HEK293 (cell line): ENCODE measurements around the gene R3HDM1.

ENCODE experiments used
- CTCF ChIA-PET: fragments of 350-600 bp; formaldehyde crosslinking; extraction: SDS; loops from one replicate; lab custom pipeline; 2021; ENCODE audit warnings: antibody characterized with exemption; lab: Yijun Ruan, JAX
- POLR2A ChIA-PET: fragments of 300-600 bp; formaldehyde crosslinking; extraction: SDS; loops from one replicate; lab custom pipeline; 2020; ENCODE audit warnings: antibody characterized with exemption, inconsistent platforms; lab: Yijun Ruan, JAX
- H3K27ac ChIP-seq: fragments of 200-500 bp; sonication (Bioruptor generic); 2 replicates; pipeline ENCODE4 v1.5.1; 2014; ENCODE audit warnings: low read depth, low read length, control low read depth, inconsistent platforms; ENCODE audit errors: extremely low read depth
- H3K36me3 ChIP-seq, 2 experiments: fragments of 200-500 bp in 1 of 2; sonication (Bioruptor generic) in 1 of 2; 1 replicate in 1 of 2; 2 replicates in 1 of 2; pipeline ENCODE4 v1.5.1; 2014 to 2017; ENCODE audit warnings: inconsistent platforms in 2 of 2, low read length in 2 of 2; ENCODE audit not compliant: control insufficient read depth in 2 of 2, insufficient read depth in 1 of 2
- H3K4me1 ChIP-seq: fragments of 200-500 bp; sonication (Bioruptor generic); 2 replicates; pipeline ENCODE4 v1.5.1; 2014; ENCODE audit warnings: mild to moderate bottlenecking, low read length, inconsistent platforms; ENCODE audit not compliant: control insufficient read depth, insufficient read depth
- H3K4me3 ChIP-seq: 2 replicates; pipeline ENCODE4 v1.5.1; 2011; ENCODE audit warnings: low read depth, mild to moderate bottlenecking, control low read depth, low read length, moderate library complexity
- H3K9me3 ChIP-seq: fragments of 200-500 bp; sonication (Bioruptor generic); 2 replicates; pipeline ENCODE4 v1.5.1; 2014; ENCODE audit warnings: low read depth, low read length, inconsistent platforms; ENCODE audit not compliant: control insufficient read depth, insufficient read depth
- EGR2 ChIP-seq: fragments of 450-650 bp; formaldehyde crosslinking; IDR thresholded peaks from 2 replicates; pipeline ENCODE4 v1.5.1; 2016; ENCODE audit warnings: low read depth, missing biosample characterization, missing genetic modification characterization
- GFI1B ChIP-seq: fragments of 450-650 bp; formaldehyde crosslinking; IDR thresholded peaks from 2 replicates; pipeline ENCODE4 v1.5.1; 2016; ENCODE audit warnings: missing biosample characterization, missing genetic modification characterization
- KLF16 ChIP-seq: fragments of 450-650 bp; formaldehyde crosslinking; IDR thresholded peaks from 2 replicates; pipeline ENCODE4 v1.5.1; 2017; ENCODE audit warnings: missing biosample characterization, missing genetic modification characterization
- MEIS1 ChIP-seq: sonication (generic); formaldehyde crosslinking; IDR thresholded peaks from 2 replicates; pipeline ENCODE4 v1.8.1; 2022; ENCODE audit warnings: missing genetic modification reagents, mild to moderate bottlenecking, borderline replicate concordance
- SCRT1 ChIP-seq: fragments of 450-650 bp; formaldehyde crosslinking; IDR thresholded peaks from 2 replicates; pipeline ENCODE4 v1.5.1; 2016; ENCODE audit warnings: missing biosample characterization, missing genetic modification characterization, borderline replicate concordance
- SCRT2 ChIP-seq: fragments of 450-650 bp; formaldehyde crosslinking; IDR thresholded peaks from 2 replicates; pipeline ENCODE4 v1.5.1; 2016; ENCODE audit warnings: missing biosample characterization, missing genetic modification characterization
- YY2 ChIP-seq: fragments of 450-650 bp; formaldehyde crosslinking; IDR thresholded peaks from 2 replicates; pipeline ENCODE4 v1.5.1; 2016; ENCODE audit warnings: missing biosample characterization, missing genetic modification characterization
- ZBTB17 ChIP-seq: fragments of 450-650 bp; formaldehyde crosslinking; IDR thresholded peaks from 2 replicates; pipeline ENCODE4 v1.5.1; 2016; ENCODE audit warnings: missing biosample characterization, missing genetic modification characterization
- ZFP37 ChIP-seq: fragments of 450-650 bp; formaldehyde crosslinking; IDR thresholded peaks from 2 replicates; pipeline ENCODE4 v1.5.1; 2016; ENCODE audit warnings: missing biosample characterization, missing genetic modification characterization
- ZNF133 ChIP-seq: fragments of 450-650 bp; formaldehyde crosslinking; IDR thresholded peaks from 2 replicates; pipeline ENCODE4 v1.5.1; 2016; ENCODE audit warnings: missing biosample characterization, missing genetic modification characterization
- ZNF146 ChIP-seq: fragments of 450-650 bp; formaldehyde crosslinking; IDR thresholded peaks from 2 replicates; pipeline ENCODE4 v1.5.1; 2016; ENCODE audit warnings: missing biosample characterization, missing genetic modification characterization
- ZNF302 ChIP-seq: fragments of 450-650 bp; formaldehyde crosslinking; IDR thresholded peaks from 2 replicates; pipeline ENCODE4 v1.5.1; 2016; ENCODE audit warnings: missing biosample characterization, missing genetic modification characterization, low read depth
- ZNF341 ChIP-seq: fragments of 450-650 bp; formaldehyde crosslinking; IDR thresholded peaks from 2 replicates; pipeline ENCODE4; 2016; ENCODE audit warnings: low read depth, missing biosample characterization, missing genetic modification characterization
- ZNF707 ChIP-seq: fragments of 450-650 bp; formaldehyde crosslinking; IDR thresholded peaks from 2 replicates; pipeline ENCODE4 v1.5.1; 2016; ENCODE audit warnings: missing biosample characterization, missing genetic modification characterization
- ZNF76 ChIP-seq: fragments of 450-650 bp; formaldehyde crosslinking; IDR thresholded peaks from 2 replicates; pipeline ENCODE4; 2016; ENCODE audit warnings: low read depth, missing biosample characterization, missing genetic modification characterization, borderline replicate concordance
- TF ChIP-seq, protein P1 (sequence below): fragments of 450-650 bp; formaldehyde crosslinking; IDR thresholded peaks from 2 replicates; pipeline ENCODE4 v1.5.1; 2016; ENCODE audit warnings: missing biosample characterization, missing genetic modification characterization
- TF ChIP-seq, protein P2 (sequence below): fragments of 450-650 bp; formaldehyde crosslinking; IDR thresholded peaks from 2 replicates; pipeline ENCODE4 v1.5.1; 2016; ENCODE audit warnings: missing biosample characterization, missing genetic modification characterization
- TF ChIP-seq, protein P3 (sequence below): fragments of 450-650 bp; formaldehyde crosslinking; conservative IDR thresholded peaks from 2 replicates; pipeline ENCODE4 v1.5.1; 2016; ENCODE audit warnings: low read depth, missing biosample characterization, missing genetic modification characterization
- TF ChIP-seq, protein P4 (sequence below): fragments of 450-650 bp; formaldehyde crosslinking; IDR thresholded peaks from 2 replicates; pipeline ENCODE4 v1.5.1; 2016; ENCODE audit warnings: missing biosample characterization, missing genetic modification characterization

R3HDM1 gene

DNA sequence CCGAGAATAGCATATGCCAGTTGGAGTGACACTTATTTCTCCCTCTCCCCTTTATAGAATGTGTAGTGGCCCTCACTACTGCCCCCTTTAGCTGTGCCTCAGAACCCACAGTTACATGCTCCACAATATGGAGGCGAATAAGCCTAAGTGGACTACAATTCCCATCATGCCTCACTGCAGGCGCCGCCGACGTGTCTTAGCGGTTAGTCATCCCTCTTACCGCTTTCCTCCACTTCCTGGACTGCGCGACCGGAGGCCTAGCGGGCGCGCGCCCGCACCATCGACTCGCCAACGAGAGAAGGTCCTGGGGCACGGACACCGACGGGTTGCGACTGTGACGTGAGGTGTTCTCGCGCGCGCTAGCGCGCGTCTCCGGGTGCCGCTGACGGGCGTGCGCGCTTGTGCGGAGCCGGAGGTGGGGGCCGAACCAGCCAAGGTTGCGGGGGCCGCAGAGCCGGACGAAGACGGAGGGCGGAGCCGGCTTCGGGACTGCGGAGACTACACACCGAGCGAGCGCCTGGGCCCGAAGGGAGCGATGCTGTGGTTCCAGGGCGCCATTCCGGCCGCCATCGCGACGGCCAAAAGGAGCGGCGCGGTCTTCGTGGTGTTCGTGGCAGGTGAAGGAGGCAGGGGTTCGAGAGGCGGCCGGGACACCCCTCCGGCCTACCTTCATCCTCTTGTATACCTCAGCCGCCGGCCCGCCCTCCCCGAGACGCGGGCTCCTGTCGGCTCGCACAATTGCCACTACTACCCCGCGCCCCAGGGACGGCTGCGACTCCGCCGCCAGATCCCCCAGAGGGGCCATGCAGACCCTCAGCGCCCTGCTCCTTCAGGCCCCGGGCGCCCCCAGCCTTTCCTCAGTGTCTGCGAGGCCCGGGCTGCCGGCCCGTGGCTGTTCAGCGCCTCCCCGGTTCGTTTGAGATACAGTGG is 210.4 kb downstream of the R3HDM1 start, which contains the start of gene UBXN4 (continued):
- TF ChIP-seq, protein P1, sequence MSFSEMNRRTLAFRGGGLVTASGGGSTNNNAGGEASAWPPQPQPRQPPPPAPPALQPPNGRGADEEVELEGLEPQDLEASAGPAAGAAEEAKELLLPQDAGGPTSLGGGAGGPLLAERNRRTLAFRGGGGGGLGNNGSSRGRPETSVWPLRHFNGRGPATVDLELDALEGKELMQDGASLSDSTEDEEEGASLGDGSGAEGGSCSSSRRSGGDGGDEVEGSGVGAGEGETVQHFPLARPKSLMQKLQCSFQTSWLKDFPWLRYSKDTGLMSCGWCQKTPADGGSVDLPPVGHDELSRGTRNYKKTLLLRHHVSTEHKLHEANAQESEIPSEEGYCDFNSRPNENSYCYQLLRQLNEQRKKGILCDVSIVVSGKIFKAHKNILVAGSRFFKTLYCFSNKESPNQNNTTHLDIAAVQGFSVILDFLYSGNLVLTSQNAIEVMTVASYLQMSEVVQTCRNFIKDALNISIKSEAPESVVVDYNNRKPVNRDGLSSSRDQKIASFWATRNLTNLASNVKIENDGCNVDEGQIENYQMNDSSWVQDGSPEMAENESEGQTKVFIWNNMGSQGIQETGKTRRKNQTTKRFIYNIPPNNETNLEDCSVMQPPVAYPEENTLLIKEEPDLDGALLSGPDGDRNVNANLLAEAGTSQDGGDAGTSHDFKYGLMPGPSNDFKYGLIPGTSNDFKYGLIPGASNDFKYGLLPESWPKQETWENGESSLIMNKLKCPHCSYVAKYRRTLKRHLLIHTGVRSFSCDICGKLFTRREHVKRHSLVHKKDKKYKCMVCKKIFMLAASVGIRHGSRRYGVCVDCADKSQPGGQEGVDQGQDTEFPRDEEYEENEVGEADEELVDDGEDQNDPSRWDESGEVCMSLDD (tag by site-specific recombination), result peak; percentile 55; the same call in 1 of the 2 replicates
- TF ChIP-seq ZNF146 (no peak), GFI1B (tag by site-specific recombination) (no peak), MEIS1 (CRISPR knock-in tag) (no peak), EGR2 (tag by site-specific recombination) (no peak), ZNF133 (tag by site-specific recombination) (no peak), ZBTB17 (tag by site-specific recombination) (peak; percentile 86), YY2 (peak; percentile 64; the same call in 1 of the 2 replicates), KLF16 (tag by site-specific recombination) (peak; percentile 77)
- TF ChIP-seq, protein P2, sequence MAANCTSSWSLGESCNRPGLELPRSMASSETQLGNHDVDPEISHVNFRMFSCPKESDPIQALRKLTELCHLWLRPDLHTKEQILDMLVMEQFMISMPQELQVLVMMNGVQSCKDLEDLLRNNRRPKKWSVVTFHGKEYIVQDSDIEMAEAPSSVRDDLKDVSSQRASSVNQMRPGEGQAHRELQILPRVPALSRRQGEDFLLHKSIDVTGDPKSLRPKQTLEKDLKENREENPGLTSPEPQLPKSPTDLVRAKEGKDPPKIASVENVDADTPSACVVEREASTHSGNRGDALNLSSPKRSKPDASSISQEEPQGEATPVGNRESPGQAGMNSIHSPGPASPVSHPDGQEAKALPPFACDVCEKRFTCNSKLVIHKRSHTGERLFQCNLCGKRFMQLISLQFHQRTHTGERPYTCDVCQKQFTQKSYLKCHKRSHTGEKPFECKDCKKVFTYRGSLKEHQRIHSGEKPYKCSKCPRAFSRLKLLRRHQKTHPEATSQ (tag by site-specific recombination), result no peak
- TF ChIP-seq, all 188 proteins: peak for 43

DNA sequence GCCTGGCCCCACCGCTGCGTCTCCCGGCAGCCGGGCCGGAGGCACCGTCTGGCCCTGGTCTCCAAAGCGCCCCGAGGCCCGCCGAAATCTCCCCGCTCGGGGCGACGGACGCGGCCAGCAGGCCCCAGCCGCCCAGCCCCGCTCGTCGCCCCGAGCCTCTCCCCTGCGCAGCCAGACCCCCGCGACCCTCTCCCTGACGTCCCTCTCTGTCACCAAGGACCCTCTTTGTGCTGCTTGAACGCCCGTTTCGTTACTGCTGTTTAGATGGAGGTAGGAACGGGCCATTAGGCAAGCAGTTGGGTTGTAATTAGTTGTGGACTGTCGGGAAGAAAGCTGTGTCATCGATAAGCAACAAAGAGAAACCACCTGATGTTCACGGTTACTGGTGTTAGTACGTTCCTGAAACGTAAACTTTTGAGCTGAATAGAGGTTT is 211.1 kb downstream of the R3HDM1 start:
- Histone ChIP-seq H3K4me3 (peak overlapping the region; percentile 67), H3K9me3 (no peaks in the 10 kb centered on the region), H3K36me3 (peaks cover 9 to 24% of the 10 kb centered on the region in 2 experiments; a peak in 2 of 3 replicates), H3K4me1 (peaks cover 8% of the 10 kb centered on the region; the same call in 1 of the 2 replicates), H3K27ac (peak overlapping the region; percentile 83)
- CTCF ChIA-PET, result interaction anchor here (1.5 kb wide), 1 partner anchor 55 kb away, joined by 10 read pairs; no protein-coding TSS in a partner anchor
- peak; percentile 76; the same call in 1 of the 2 replicates for TF ChIP-seq ZNF76
- peak; percentile 89 for TF ChIP-seq SCRT2 (tag by site-specific recombination)
- peak; percentile 67 for TF ChIP-seq ZBTB17 (tag by site-specific recombination)
- peak; percentile 56; the same call in 1 of the 2 replicates for TF ChIP-seq SCRT1 (tag by site-specific recombination)
- TF ChIP-seq ZNF302 (tag by site-specific recombination), result no peak
- TF ChIP-seq ZNF707 (tag by site-specific recombination), result no peak
- TF ChIP-seq, protein P3, sequence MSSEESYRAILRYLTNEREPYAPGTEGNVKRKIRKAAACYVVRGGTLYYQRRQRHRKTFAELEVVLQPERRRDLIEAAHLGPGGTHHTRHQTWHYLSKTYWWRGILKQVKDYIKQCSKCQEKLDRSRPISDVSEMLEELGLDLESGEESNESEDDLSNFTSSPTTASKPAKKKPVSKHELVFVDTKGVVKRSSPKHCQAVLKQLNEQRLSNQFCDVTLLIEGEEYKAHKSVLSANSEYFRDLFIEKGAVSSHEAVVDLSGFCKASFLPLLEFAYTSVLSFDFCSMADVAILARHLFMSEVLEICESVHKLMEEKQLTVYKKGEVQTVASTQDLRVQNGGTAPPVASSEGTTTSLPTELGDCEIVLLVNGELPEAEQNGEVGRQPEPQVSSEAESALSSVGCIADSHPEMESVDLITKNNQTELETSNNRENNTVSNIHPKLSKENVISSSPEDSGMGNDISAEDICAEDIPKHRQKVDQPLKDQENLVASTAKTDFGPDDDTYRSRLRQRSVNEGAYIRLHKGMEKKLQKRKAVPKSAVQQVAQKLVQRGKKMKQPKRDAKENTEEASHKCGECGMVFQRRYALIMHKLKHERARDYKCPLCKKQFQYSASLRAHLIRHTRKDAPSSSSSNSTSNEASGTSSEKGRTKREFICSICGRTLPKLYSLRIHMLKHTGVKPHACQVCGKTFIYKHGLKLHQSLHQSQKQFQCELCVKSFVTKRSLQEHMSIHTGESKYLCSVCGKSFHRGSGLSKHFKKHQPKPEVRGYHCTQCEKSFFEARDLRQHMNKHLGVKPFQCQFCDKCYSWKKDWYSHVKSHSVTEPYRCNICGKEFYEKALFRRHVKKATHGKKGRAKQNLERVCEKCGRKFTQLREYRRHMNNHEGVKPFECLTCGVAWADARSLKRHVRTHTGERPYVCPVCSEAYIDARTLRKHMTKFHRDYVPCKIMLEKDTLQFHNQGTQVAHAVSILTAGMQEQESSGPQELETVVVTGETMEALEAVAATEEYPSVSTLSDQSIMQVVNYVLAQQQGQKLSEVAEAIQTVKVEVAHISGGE (tag by site-specific recombination), result no peak
- TF ChIP-seq, protein P4, sequence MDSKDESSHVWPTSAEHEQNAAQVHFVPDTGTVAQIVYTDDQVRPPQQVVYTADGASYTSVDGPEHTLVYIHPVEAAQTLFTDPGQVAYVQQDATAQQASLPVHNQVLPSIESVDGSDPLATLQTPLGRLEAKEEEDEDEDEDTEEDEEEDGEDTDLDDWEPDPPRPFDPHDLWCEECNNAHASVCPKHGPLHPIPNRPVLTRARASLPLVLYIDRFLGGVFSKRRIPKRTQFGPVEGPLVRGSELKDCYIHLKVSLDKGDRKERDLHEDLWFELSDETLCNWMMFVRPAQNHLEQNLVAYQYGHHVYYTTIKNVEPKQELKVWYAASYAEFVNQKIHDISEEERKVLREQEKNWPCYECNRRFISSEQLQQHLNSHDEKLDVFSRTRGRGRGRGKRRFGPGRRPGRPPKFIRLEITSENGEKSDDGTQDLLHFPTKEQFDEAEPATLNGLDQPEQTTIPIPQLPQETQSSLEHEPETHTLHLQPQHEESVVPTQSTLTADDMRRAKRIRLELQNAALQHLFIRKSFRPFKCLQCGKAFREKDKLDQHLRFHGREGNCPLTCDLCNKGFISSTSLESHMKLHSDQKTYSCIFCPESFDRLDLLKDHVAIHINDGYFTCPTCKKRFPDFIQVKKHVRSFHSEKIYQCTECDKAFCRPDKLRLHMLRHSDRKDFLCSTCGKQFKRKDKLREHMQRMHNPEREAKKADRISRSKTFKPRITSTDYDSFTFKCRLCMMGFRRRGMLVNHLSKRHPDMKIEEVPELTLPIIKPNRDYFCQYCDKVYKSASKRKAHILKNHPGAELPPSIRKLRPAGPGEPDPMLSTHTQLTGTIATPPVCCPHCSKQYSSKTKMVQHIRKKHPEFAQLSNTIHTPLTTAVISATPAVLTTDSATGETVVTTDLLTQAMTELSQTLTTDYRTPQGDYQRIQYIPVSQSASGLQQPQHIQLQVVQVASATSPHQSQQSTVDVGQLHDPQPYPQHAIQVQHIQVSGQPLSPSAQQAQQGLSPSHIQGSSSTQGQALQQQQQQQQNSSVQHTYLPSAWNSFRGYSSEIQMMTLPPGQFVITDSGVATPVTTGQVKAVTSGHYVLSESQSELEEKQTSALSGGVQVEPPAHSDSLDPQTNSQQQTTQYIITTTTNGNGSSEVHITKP (tag by site-specific recombination), result peak; percentile 87
- TF ChIP-seq ZNF341, result 0 out of 2 replicates have a peak, but pooled peaks have one; percentile 1
- TF ChIP-seq ZFP37 (tag by site-specific recombination), result no peak
- POLR2A ChIA-PET, result interaction anchor here (0.5 kb wide), 1 partner anchor 18 kb away, joined by 3 read pairs; no protein-coding TSS in a partner anchor
